MM.1S (cell line): ENCODE results near the gene ABCB7.

ENCODE experiments used
- DNase-seq: peaks from one replicate; pipeline ENCODE4 v3.0.0-alpha.2; 2015
- H2AFZ ChIP-seq: fragments of 300-600 bp; sonication (generic); 2 replicates; pipeline ENCODE4 v1.6.0; 2016; ENCODE audit warnings: antibody characterized with exemption, low read length
- H3F3A ChIP-seq: fragments of 300-600 bp; sonication (generic); 2 replicates; pipeline ENCODE4 v1.6.1; 2016; ENCODE audit warnings: mild to moderate bottlenecking, antibody characterized with exemption, low read length, moderate library complexity, mixed read lengths; ENCODE audit not compliant: insufficient read depth
- H3K27ac ChIP-seq: fragments of 300-600 bp; sonication (generic); 2 replicates; pipeline ENCODE4 v1.5.1; 2016; ENCODE audit warnings: mild to moderate bottlenecking, low read length
- H3K27me3 ChIP-seq: fragments of 300-600 bp; sonication (generic); replicated peaks from 2 replicates; pipeline ENCODE4 v1.6.0; 2016; ENCODE audit warnings: low read length; ENCODE audit not compliant: insufficient read depth
- H3K36me3 ChIP-seq: fragments of 300-600 bp; sonication (generic); replicated peaks from 2 replicates; pipeline ENCODE4 v1.6.1; 2016; ENCODE audit warnings: mild to moderate bottlenecking, low read length, mixed read lengths; ENCODE audit not compliant: insufficient read depth
- H3K4me1 ChIP-seq: fragments of 300-600 bp; sonication (generic); 2 replicates; pipeline ENCODE4 v1.6.1; 2016; ENCODE audit warnings: low read length, mixed read lengths
- H3K4me2 ChIP-seq: fragments of 300-600 bp; sonication (generic); 2 replicates; pipeline ENCODE4 v1.6.0; 2016; ENCODE audit warnings: low read depth, low read length
- H3K4me3 ChIP-seq: fragments of 300-600 bp; sonication (generic); 2 replicates; pipeline ENCODE4 v1.5.1; 2016; ENCODE audit warnings: low read length, mixed read lengths
- H3K79me2 ChIP-seq: fragments of 300-600 bp; sonication (generic); 2 replicates; pipeline ENCODE4 v1.6.1; 2016; ENCODE audit warnings: mixed run types, low read length, mixed read lengths
- H3K9ac ChIP-seq: fragments of 300-600 bp; sonication (generic); 2 replicates; pipeline ENCODE4 v1.6.1; 2016; ENCODE audit warnings: low read length, mixed read lengths
- H3K9me2 ChIP-seq: fragments of 300-600 bp; sonication (generic); replicated peaks from 2 replicates; pipeline ENCODE4 v1.6.1; 2016; ENCODE audit warnings: mild to moderate bottlenecking, low read length, mixed read lengths; ENCODE audit not compliant: insufficient read depth
- H3K9me3 ChIP-seq: fragments of 300-600 bp; sonication (generic); replicated peaks from 2 replicates; pipeline ENCODE4 v1.6.1; 2016; ENCODE audit warnings: mild to moderate bottlenecking, low read length, mixed read lengths; ENCODE audit not compliant: insufficient read depth
- H4K20me1 ChIP-seq: fragments of 300-600 bp; sonication (generic); 2 replicates; pipeline ENCODE4 v1.6.1; 2016; ENCODE audit warnings: mild to moderate bottlenecking, low read length, moderate library complexity, mixed read lengths; ENCODE audit not compliant: insufficient read depth
- CTCF ChIP-seq: fragments of 300-600 bp; sonication (generic); IDR thresholded peaks from 2 replicates; pipeline ENCODE4 v1.5.1; 2016; ENCODE audit warnings: antibody characterized with exemption, low read length, mixed read lengths
- EZH2 ChIP-seq: fragments of 300-600 bp; sonication (generic); optimal IDR thresholded peaks from 2 replicates; pipeline ENCODE3; 2017; ENCODE audit warnings: low read depth, mild to moderate bottlenecking, antibody characterized with exemption, low read length, mixed read lengths
- EZH2phosphoT487 ChIP-seq: fragments of 300-600 bp; sonication (generic); IDR thresholded peaks from 2 replicates; pipeline ENCODE4 v1.6.1; 2018; ENCODE audit warnings: antibody characterized with exemption, low read length

Gene ABCB7

GRCh38 chrX:75106772-75107171 is 49.3 kb downstream of the ABCB7 start:
- Histone ChIP-seq H3K9me3 (no peaks in the 10 kb centered on the region), H3K9me2 (no peaks in the 10 kb centered on the region), H3K9ac (no peak overlapping the region), H3K27me3 (no peaks in the 10 kb centered on the region), H2AFZ (no peak overlapping the region), H3K79me2 (no peaks in the 10 kb centered on the region), H3K36me3 (no peaks in the 10 kb centered on the region), H3K27ac (no peak overlapping the region), H3F3A (no peaks in the 10 kb centered on the region), H4K20me1 (no peaks in the 10 kb centered on the region), H3K4me2 (no peak overlapping the region), H3K4me1 (no peaks in the 10 kb centered on the region), H3K4me3 (no peak overlapping the region)
- TF ChIP-seq EZH2phosphoT487 (no peak), CTCF (no peak), EZH2 (no peak)
- no peak for DNase-seq

GRCh38 chrX:75096331-75096730 is 59.8 kb downstream of the ABCB7 start:
- no peak overlapping the region for H3K9ac ChIP-seq
- H3K9me3 ChIP-seq, result no peaks in the 10 kb centered on the region
- no peaks in the 10 kb centered on the region for H3F3A ChIP-seq
- H4K20me1 ChIP-seq, result no peaks in the 10 kb centered on the region
- no peaks in the 10 kb centered on the region for H3K9me2 ChIP-seq
- H3K4me3 ChIP-seq, result no peak overlapping the region
- no peak overlapping the region for H3K4me2 ChIP-seq
- no peak overlapping the region for H3K27ac ChIP-seq
- no peak overlapping the region for H2AFZ ChIP-seq
- H3K79me2 ChIP-seq, result no peaks in the 10 kb centered on the region
- H3K4me1 ChIP-seq, result no peaks in the 10 kb centered on the region
- DNase-seq, result no peak
- TF ChIP-seq EZH2, result no peak
- no peaks in the 10 kb centered on the region for H3K27me3 ChIP-seq
- H3K36me3 ChIP-seq, result no peaks in the 10 kb centered on the region

GRCh38 chrX:75086731-75087195 is 69.3 kb downstream of the ABCB7 start:
- Histone ChIP-seq H3K4me1 (no peaks in the 10 kb centered on the region), H4K20me1 (no peaks in the 10 kb centered on the region), H3K79me2 (no peaks in the 10 kb centered on the region; the same call in 1 of the 2 replicates), H3K9me2 (no peaks in the 10 kb centered on the region), H3K9me3 (no peaks in the 10 kb centered on the region), H3K9ac (no peak overlapping the region), H3K27me3 (no peaks in the 10 kb centered on the region), H3K36me3 (no peaks in the 10 kb centered on the region), H3K27ac (no peak overlapping the region), H3F3A (no peaks in the 10 kb centered on the region), H3K4me3 (no peak overlapping the region), H3K4me2 (no peak overlapping the region), H2AFZ (no peak overlapping the region)
- TF ChIP-seq CTCF, result no peak
- no peak for TF ChIP-seq EZH2phosphoT487
- DNase-seq, result no peak

- Histone ChIP-seq H3F3A (no peaks in the 10 kb centered on the region), H3K36me3 (no peaks in the 10 kb centered on the region), H3K9ac (no peak overlapping the region), H3K9me3 (no peaks in the 10 kb centered on the region), H3K27me3 (no peaks in the 10 kb centered on the region), H3K9me2 (no peaks in the 10 kb centered on the region), H4K20me1 (no peaks in the 10 kb centered on the region), H3K4me2 (no peak overlapping the region), H3K27ac (no peak overlapping the region), H3K4me1 (no peaks in the 10 kb centered on the region), H2AFZ (no peak overlapping the region), H3K4me3 (no peak overlapping the region), H3K79me2 (no peaks in the 10 kb centered on the region; the same call in 1 of the 2 replicates)
- no peak for DNase-seq
- TF ChIP-seq CTCF (no peak), EZH2 (no peak), EZH2phosphoT487 (no peak)
These were observed 71.3 kb downstream of the ABCB7 start for GRCh38 chrX:75084757-75085156.
